IPS DF 4.7 (cell line): ENCODE results near the gene GCC1.

Source experiments
- DNase-seq: peaks from one replicate; pipeline ENCODE4 v3.0.0-alpha.2; 2013; ENCODE audit warnings: low spot score; ENCODE audit errors: extremely low read depth

GCC1 gene, protein sequence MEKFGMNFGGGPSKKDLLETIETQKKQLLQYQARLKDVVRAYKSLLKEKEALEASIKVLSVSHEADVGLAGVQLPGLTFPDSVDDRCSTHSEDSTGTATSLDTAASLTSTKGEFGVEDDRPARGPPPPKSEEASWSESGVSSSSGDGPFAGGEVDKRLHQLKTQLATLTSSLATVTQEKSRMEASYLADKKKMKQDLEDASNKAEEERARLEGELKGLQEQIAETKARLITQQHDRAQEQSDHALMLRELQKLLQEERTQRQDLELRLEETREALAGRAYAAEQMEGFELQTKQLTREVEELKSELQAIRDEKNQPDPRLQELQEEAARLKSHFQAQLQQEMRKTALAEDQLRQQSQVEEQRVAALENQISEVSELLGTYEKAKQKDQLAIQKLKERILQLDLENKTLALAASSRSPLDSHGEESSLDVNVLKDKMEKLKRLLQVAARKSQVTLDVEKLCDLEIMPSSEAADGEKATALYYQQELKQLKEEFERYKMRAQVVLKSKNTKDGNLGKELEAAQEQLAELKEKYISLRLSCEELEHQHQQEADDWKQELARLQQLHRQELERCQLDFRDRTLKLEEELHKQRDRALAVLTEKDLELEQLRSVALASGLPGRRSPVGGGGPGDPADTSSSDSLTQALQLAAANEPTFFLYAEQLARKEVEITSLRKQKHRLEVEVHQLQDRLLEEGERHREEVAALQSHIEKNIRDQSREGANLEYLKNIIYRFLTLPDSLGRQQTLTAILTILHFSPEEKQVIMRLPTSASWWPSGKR

DNA sequence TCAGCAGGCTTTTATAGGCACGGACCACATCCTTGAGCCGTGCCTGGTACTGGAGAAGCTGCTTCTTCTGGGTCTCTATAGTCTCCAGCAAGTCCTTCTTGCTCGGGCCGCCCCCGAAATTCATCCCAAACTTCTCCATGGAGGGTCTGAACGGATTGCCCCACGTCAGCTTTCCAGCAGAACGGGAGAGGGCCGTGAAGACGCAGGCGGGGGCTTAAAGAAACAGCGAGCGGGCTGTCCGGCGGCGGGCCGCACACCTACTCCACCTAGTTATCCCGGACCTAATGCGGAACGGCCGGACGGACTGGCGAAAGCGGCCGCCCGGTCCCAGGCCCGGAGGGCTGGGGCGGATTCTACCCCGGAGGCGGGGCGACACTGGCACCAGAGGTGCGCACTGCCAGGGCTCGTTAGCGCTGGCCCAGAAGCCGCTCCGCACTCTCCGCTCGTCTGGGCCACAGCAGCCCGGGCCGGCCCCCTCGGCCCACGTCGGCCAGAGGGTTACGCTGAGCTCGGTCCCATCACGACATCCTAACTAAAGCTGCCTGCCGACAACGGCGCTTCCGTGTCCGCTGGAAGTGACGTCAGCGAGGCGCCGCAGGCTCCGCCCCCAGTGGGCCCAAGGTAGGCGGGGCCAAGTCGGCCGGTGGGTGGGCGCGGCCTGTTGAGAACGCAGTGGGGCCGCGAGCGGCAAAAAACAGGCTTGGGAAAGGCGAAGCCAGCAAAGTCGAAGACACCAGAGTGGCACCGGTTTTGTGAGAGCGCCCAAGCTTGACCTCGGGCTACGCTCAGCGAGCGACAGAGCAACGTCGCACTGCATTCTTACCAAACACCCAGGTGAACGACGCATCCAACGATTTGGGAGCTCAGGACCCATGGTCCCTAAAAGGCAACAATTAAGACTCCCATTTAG lies at the start of gene GCC1:
TSS of gene GCC1 (minus strand) at position 553 of the 910 bp plus-strand sequence. CDS start at position 139, 414 bp downstream.
- DNase-seq = no peak

DNA sequence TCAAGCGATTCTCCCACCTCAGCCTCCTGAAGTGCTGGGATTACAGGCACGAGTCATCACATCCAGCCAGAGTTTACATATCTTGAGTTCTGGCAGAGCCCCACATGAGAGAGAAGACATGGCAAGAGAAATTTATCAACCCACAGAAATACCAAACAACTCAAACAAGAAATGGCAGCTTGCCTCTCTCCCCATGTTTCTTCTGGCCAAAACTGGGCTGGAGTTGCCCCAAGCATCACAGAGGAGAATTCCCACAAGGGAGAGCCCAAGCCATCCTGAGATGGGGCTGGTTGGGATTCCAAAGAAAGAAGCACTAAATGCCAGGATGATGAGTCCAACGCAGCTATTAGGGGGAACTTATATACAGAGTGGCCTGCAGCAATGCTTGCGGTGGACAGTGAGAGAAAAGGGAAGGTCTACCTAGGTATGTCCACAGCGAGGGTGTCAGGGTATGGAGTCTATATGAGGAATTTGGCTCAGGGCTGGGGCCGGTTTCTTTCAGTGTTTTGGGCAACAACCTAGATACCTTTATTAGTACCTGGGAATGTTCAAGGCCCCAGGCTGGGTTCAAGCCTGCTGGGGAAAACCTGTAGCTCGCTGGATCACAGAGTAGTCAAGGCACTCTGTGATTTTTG lies 47.0 kb upstream of the GCC1 start:
- DNase-seq = no peak

DNA sequence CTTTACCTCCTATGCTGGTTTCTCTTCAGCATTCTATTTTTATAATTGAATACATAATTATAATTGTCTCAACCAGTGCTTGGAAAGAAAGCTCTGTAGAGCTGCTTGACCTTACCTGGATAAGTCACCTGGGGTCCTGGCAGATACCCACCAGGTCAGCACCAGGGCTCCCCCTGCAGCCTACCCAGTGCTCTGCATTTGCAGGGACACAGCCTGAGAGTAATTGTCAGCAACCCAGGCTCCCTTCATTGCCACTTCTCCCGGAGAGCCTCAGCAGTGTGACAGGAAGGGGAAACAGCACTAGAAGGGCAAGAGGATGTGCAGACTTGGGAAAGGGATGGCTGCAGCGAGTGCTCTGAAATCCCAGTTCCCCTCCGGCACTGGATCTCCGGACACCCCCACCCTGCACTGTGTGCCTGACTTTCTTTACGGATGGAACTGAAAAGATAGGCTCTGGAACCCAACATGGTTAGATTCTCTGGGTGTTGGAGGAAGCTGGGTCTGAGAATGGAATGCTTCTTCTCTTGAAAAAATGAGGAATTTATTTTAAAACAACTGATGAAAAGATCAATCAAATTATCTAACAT lies 44.0 kb upstream of the GCC1 start:
- DNase-seq = peak; percentile 80

DNA sequence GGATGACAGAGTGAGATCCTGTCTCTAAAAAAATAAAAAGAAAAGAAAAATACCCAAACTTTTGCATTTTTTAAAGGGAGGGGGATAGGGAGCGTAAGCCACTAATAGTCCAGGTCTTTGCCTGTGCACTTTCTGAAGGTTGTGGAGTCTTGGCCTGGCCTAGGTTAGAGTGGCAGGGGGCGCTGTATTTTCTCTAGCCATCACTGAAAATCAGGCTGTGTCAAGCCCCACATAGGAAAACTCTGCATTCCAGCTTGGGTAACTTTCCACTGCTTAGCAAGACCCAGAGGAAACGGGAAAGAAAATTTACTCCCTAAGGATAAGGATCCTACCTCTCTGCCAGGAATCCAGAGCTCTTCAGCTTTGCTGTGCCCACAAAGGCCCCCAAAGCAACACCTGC lies 43.0 kb upstream of the GCC1 start:
- no peak for DNase-seq

DNA sequence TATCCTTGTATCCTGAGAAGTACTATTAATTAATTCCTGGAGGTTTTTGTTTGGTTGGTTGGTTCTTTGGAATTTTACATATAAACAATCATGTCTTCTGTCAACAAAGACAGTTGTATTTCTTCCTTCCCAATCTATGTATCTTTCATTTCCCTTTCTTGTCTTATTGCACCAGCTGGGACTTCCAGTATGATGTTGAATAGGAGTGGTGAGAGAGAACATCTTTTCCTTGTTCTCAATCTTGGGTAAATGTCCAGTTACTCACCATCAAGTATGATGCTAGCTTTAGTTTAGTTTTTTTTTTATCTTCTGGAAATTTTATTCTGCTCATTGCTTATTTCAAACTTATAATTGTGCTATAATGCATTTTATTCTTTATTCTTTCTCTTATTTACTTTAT lies 39.9 kb upstream of the GCC1 start:
- no peak for DNase-seq

DNA sequence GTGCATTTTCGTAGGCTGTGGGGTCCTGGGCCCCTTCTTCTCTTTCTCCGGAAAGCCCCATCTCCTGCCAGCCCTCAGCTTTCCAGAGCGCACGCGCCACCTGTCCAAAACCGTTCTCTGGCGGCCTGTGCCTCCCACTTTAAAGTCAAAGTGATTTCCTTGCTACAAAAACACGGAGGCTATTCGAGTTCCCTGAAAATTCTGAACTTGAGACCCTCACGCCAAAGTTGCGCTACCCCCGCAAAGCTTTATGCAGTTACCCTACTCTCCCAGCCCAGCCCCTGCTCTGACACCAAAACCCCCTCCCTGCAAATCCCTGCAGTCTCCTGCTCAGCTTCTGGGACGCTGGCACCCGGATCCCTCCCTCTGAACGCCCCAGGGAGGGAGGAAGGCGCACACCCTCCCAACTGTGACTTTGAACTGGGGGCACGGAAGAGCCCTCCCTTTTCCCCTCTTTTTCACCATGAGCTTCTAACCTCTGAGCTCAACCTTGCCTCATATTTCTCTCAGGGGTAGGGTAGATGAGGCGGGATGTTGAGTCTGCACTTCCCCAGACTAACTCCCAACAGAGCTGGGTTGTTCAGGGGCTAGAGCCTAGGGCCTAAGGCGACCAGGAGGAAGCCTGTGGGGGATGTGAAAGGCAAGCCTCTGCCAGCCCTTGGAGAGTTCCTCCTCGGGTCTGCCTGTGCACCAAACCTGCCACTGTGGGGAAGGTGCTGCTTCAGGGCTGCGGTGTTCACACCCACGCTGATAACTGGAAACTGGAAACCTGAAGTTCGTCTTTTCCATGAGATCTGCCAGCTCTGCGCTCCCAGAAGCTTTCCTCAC lies 35.2 kb upstream of the GCC1 start:
- DNase-seq = no peak

DNA sequence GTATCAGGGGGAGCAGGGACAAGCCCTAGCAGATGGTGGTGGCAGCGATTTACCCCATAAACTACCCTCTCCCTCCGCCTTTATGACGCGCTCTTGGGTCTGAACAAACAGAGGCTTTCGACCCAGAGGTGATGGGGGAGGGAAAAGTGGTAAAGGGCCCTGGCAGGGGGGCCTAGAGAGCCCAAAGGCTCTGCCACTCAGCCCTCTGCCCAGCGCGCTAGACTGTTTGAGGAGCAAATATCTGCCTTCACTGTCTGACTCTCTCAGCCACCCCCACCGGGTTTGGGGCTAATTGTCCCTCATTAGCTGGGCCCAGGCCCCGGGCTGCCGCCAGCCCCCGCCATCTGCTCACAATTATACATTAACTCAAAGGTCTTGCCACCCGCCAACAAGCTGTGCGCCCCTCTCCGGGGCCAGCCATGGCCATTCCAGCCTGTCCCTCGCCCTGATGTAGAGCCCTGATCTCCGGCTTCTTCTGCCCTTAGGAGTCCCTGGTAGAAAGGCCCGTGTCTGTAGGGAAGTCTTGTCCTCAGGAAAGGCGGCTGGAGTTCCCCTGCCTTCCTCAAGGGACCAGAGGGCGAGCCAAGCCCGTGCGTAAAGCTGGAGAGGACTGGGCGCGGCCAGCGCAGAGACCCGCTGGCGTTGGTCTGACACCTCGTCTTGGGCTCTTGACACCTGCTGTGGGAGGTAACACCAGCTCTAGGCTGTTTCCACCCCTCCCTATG lies 34.4 kb upstream of the GCC1 start:
- no peak for DNase-seq

DNA sequence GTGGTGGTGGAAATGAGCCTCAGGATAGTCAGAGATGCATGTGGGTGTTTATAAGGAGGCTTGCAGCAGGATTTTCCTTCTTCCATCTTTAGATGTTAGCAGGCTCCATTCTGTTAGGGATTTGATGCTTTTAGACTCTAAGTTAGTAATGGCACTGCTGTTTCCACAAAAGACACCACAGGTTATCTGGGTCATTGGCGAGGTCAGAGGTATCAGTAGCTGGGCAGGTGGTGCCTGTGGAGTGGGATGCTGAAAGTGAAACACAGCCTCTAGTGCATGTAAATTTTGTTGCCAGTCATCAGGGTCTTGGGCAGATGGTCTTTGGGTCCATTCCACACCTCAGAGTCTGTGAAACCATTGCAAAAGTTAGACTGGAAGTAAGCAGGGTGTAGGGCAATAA lies 33.4 kb upstream of the GCC1 start:
- no peak for DNase-seq

DNA sequence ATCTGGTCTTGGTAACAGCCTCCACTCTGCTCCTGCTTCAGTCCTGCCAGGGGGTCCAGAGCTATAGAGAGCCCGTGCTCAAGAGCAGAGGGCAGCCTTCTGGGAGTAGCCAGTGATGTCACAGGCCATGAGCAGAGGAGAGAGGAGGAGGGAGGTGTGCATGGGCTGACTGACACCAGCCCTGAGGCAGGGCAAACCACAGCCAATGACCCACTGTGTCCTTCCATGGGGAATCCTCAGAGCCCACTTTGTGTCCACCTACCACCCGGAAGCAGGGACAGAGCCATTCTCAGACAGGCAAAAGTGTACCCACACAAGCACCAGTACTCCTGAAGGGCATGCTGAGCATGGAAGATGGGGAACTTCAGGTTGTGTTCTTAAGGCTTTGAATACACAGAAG lies 32.6 kb upstream of the GCC1 start, which contains the start of gene PAX4:
TSS of gene PAX4 (minus strand) at position 101 of the 400 bp plus-strand sequence. CDS start 2,214 bp downstream, outside the sequence.
- no peak for DNase-seq

DNA sequence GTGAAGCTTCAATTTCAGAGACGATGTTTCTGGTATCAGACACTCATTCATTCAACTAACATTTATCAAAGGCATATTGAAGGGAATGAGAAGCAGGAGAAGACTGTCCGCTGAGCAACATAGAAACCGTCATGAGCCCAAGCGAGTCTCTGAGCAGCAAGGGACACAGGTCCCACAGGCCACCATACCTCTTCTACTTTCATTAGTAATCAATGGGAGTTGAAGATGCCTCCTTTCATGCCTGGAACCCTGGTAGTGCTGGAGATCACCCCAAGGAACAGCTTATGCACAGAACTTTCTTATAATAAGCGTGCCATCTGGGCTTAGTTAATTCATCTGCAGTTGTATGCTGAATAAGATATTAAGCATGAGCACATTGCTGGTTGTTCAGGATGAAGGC lies 31.3 kb upstream of the GCC1 start:
- no peak for DNase-seq

DNA sequence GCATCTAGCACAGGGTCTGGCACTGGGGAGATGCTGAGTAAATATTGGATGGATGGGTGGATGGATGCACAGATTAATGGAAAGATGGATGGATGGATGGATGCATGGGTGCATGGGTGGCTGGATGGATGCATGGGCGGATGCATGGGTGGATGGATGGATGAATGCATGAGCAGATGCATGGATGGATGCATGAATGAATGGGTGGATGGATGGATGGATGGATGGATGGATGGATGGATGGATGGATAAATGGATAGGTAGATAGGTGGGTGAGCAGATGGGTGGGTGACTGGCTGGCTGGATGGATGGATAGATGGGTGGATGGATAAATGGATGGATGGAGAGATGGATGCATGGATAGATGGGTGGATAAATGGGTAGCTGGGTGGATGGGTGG lies 26.9 kb upstream of the GCC1 start:
- no peak for DNase-seq

DNA sequence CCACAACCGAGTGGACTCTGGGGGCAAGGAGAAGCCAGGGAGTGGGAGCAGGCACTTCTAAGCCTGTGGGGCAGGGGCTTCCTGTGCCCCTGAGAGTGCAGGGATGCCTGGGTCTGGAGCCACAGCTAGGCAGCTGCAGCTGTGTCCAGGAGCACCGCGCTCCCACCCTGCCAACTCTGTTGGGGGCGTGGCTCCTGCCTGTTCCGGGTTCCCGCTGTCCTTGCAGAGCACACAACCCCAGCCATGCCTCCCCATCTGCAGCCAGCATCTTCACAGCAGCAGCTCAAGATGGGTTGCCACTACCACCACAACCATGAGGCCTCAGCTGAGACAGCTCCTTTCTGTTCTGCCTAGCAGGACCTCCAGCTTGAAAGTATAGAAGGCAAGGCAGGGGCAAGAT lies 23.9 kb upstream of the GCC1 start:
- no peak for DNase-seq

DNA sequence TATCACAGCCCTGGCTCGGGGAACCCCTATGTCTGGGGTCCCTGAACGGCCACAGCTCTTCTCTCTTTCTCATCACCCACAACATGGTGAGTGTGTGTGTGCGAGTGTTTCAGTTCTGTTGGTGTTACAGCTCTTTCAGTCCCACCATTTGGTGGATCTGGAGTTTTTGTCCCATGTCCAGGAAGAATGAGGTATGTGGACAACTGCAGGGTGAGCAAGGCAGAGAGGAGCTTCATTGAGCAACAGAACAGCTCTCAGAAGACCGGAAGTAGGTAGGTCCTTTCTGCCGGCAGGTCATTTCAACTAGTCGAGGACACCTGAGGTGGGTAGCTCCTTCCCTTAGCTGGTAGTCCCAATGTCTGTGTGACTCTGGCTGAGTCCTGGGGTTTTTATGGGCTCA lies 23.1 kb upstream of the GCC1 start:
- DNase-seq = no peak

DNA sequence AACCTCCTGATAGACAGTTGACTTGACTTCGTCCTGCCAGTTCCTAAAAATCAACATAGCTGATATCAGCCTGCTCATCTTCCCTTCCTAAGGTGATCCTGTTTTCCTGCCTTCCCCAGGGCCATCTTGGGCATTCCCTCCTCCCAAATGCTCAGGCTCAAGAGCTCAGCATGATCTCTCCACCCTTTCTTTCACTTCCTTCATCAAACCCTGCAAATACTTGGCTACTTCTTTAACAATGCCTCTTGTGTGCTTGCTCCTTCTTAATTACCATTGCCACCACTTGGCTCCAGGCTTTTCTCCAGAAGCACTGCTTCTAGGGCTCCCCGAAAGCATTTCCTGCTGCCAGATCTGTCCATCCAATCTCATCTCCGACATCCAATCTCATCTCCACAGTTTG lies 15.5 kb upstream of the GCC1 start:
- no peak for DNase-seq

DNA sequence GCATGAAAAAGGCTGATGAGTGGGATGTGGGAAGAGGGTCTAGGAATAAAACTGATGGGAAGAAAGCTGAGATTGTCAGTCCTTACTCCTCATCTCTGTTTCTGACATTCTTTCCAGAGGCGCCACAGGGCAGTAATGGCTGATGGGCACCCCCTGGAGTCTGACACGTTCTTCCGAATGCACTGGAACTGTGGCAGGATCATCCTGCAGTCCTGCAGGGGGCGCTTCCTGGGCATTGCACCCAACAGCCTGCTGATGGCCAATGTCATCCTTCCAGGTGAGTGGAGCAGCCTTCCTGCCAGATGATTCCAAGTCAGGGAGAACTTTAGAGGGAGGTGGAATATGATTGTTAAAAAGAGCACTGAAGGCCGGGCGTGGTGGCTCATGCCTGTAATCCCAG lies 12.9 kb upstream of the GCC1 start:
- no peak for DNase-seq

DNA sequence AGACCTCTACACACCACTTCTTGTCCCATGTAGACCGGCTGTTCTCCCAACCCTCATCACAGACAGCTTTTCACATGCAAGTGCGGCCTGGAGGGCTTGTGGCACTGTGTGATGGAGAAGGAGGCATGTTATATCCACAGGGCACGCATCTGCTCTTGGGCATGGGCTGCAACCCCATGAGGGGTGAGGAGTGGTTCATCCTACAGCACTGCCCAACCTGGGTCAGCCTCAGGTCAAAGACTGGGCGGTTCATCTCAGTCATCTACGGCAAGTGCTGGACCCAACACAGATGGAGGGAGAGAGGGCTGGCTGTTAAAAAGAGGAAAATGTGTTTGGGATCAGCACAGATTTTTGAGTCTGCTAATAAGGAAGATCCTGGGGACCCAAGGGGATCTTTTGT lies 10.3 kb upstream of the GCC1 start:
- no peak for DNase-seq

DNA sequence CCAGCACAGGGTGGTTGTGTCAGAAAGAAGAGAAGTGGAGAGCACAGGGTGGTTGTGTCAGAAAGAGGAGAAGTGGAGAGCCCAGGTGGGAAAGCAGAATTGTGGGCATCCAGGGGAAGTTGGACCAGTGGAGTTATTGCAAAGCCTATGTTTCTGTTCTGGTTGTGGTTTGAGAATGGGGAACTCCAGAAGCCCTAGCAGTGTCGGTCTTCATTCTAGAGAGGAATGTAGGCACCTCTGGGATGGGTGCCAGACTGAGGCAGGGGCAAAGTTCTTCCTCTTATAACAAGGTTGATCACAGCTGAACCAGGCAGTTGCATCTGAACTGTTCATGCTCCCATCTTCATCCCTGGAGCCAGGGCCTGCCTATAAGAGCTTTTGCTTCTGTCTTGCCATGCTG lies 9.1 kb upstream of the GCC1 start:
- no peak for DNase-seq

DNA sequence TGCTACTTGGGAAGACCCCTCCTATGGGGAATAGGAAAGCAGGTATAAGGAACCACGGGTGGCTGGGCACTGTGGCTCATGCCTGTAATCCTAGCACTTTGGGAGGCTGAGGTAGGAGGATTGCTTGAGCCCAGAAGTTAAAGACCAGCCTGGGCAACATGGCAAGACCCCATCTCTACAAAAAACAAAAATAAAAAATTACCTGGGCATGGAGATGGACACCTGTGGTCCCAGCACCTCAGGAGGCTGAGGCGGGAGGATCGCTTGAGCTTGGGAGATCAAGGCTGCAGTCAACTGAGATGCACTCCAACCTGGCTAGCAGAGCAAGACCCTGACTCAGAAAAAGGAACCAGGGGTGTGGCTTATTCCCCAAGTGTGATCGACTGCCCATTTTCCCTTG lies 7.2 kb upstream of the GCC1 start:
- no peak for DNase-seq

DNA sequence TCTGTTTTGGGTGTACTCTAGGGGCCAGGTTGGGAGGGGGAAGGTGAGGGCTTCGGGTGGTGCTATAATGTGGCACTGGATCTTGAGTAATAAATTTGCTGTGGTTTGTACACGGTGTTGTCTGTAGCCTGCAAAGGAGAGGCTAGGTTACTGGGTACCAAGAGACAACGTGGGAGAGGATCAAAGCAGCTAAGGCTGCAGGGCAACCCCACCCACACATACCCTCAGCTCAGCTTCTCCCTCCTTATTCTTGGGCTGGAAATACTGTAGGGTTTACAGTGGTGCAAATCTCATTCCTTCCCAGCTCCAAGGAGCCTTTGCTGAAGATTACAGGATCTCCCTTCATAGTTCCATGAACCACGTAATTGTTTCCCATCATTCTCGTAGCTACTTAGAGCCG lies 6.2 kb upstream of the GCC1 start:
- no peak for DNase-seq
